Effector memory CD4-positive, alpha-beta T cell (primary cell): ENCODE measurements around the gene MTCL1.

ENCODE experiments used
- DNase-seq, 3 donors: peaks; one replicate each; pipeline ENCODE4 v3.0.0-alpha.2; 2020
- H3K27ac ChIP-seq: 2 replicates; pipeline ENCODE4 v1.7.0; 2013; ENCODE audit warnings: mild to moderate bottlenecking, low read length, moderate library complexity; ENCODE audit not compliant: insufficient read depth, poor library complexity, severe bottlenecking
- H3K27me3 ChIP-seq: replicated peaks from 2 replicates; pipeline ENCODE4 v1.7.0; 2013; ENCODE audit warnings: mild to moderate bottlenecking, low read length; ENCODE audit not compliant: insufficient read depth, control insufficient read depth, poor library complexity, severe bottlenecking
- H3K36me3 ChIP-seq: 2 replicates; pipeline ENCODE4 v1.7.0; 2013; ENCODE audit warnings: mild to moderate bottlenecking, low read length, moderate library complexity; ENCODE audit not compliant: control insufficient read depth, insufficient read depth
- H3K4me1 ChIP-seq: 2 replicates; pipeline ENCODE4 v1.7.0; 2013; ENCODE audit warnings: low read length, mild to moderate bottlenecking; ENCODE audit not compliant: control insufficient read depth, insufficient read depth, poor library complexity, severe bottlenecking
- H3K4me3 ChIP-seq: 2 replicates; pipeline ENCODE4 v1.7.0; 2013; ENCODE audit warnings: low read length, low read depth, mild to moderate bottlenecking; ENCODE audit not compliant: insufficient read depth, poor library complexity, severe bottlenecking
- H3K9me3 ChIP-seq: 2 replicates; pipeline ENCODE4 v1.7.0; 2013; ENCODE audit warnings: mild to moderate bottlenecking, low read length, moderate library complexity; ENCODE audit not compliant: control insufficient read depth

The MTCL1 gene

DNA sequence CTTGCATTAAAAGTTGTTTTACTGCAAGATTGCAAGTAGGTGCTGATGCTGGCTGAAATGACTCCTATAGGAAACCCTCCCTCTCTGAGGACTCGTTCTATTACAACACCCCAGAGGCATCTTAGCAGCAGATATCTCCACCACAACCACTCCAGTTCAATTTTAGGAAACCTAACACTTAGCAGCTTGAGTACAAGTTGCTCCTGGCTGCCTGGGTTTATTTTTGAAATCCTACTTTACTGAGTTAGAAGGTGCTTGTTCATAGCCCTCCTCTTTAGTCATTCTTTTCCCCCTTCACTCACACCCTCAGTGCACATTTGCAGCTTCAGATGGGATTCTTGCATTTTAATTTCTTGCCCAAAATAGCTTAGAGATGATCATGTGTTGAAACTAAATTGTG lies 111.5 kb downstream of the MTCL1 start:
- no peak overlapping the region for H3K4me3 ChIP-seq
- H3K36me3 ChIP-seq, result no peaks in the 10 kb centered on the region
- no peak overlapping the region for H3K27ac ChIP-seq
- DNase-seq, result no peak
- H3K9me3 ChIP-seq, result no peaks in the 10 kb centered on the region
- H3K4me1 ChIP-seq, result no peaks in the 10 kb centered on the region
- no peaks in the 10 kb centered on the region for H3K27me3 ChIP-seq

DNA sequence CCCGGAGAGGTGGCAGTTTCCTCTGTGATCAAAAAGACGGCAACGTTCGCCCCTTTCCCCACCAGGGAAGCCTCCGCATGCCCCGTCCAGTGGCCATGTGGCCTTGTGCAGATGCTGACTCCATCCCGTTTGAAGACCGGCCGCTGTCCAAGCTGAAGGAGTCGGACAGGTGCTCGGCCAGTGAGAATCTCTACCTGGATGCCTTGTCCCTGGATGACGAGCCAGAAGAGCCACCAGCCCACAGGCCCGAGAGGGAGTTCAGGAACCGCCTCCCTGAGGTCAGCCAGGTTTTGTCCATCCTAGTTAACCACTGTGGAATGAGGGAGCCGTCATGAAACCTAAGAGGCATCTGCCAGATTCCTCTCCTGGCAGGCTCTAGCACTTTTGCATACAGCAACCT lies 113.6 kb downstream of the MTCL1 start:
- no peaks in the 10 kb centered on the region for H3K9me3 ChIP-seq
- no peak for DNase-seq
- H3K36me3 ChIP-seq, result no peaks in the 10 kb centered on the region
- H3K27me3 ChIP-seq, result no peaks in the 10 kb centered on the region
- no peak overlapping the region for H3K4me3 ChIP-seq
- no peak overlapping the region for H3K27ac ChIP-seq
- no peaks in the 10 kb centered on the region for H3K4me1 ChIP-seq

DNA sequence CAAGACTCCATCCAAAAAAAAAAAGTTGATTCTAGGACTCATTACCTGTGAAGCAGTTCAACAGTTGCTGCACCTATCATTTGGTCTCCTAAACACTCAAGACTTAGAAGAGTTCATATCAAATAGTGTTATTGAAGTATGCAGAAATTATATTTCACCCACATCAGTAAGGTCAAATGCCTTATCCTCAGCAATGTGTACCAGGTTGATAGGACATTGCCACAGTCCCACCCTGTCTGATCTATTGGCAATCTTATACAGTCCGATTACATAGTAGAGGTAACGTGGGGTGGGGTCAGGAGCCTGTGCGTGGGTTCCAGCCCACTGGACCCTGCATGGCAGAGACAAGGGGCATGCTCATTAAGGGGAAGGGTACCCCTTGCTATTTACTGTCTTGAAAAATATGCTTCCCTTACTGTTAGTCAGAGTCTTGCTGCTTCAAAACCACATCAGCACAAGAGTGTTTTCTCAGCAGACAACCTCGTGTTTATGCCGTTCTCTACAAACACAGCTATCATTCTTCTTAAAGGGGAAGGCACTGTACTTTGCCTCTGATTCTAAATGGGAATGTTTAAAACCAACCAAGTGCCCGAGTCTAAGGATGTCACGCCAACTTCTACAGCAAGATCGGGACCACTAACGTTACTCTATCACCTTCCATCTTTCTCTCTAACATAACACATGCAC lies 115.2 kb downstream of the MTCL1 start:
- no peak for DNase-seq
- H3K27me3 ChIP-seq, result no peaks in the 10 kb centered on the region
- no peaks in the 10 kb centered on the region for H3K9me3 ChIP-seq
- H3K4me3 ChIP-seq, result no peak overlapping the region
- H3K27ac ChIP-seq, result no peak overlapping the region
- H3K4me1 ChIP-seq, result no peaks in the 10 kb centered on the region
- H3K36me3 ChIP-seq, result no peaks in the 10 kb centered on the region

DNA sequence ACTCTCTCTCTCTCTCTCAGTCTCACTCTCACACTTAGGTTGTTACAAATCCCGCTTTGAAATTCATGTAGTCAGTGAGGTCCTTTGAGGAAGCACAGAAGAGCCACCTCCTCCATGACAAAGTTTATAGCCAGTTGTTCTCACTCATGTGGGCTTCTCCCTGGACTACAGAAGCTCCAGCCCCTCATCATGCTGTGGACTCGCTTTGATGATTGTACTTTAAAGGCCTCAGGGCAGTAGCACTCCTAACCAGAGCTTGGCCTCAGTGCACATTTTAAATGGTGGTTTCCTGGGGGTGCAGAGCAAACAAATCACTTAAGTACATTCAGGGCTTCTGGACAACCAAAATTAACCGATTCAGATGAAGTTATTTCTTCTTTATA lies 115.7 kb downstream of the MTCL1 start:
- no peaks in the 10 kb centered on the region for H3K9me3 ChIP-seq
- DNase-seq, result no peak
- no peak overlapping the region for H3K4me3 ChIP-seq
- no peaks in the 10 kb centered on the region for H3K36me3 ChIP-seq
- H3K27ac ChIP-seq, result no peak overlapping the region
- H3K27me3 ChIP-seq, result no peaks in the 10 kb centered on the region
- H3K4me1 ChIP-seq, result no peaks in the 10 kb centered on the region

DNA sequence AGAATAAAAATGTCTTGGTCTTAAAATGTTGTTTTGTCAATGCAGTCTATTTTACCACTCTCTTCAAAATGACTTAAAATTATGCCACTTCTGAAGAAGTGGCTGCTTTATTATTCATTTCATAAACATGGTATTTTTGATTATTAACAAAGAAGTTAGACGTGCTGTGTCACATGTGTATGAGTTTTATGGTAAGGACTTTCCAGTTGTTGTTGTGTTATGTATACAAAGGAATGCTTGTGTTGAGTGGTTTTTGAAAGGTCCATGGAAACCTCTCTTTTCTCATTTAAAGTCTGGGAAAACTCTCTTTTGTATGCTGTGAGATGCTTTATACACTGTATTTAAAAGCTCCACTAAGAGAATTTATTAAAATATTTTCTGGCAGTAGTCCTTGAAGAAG lies 116.2 kb downstream of the MTCL1 start:
- Histone ChIP-seq H3K4me3 (no peak overlapping the region), H3K27me3 (no peaks in the 10 kb centered on the region), H3K9me3 (no peaks in the 10 kb centered on the region), H3K27ac (no peak overlapping the region), H3K36me3 (no peaks in the 10 kb centered on the region), H3K4me1 (no peaks in the 10 kb centered on the region)
- no peak for DNase-seq

DNA sequence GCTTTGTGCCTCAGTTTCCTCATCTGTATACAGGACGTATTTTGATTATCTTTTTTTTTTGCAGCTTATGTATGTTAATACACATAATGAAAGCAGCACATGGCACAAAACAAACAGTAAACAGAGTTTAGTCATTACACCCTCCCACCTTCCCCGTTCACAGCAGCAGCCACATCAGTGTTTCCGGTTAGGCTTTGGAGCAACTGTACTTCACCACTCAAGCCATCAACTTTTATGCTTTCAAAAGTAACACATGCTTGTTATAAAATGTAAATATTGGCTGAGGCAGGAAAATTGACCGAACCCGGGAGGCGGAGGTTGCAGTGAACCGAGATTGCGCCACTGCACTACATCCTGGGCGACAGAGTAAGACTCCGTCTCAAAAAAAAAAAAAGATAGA lies 117.3 kb downstream of the MTCL1 start:
- H3K9me3 ChIP-seq, result no peaks in the 10 kb centered on the region

DNA sequence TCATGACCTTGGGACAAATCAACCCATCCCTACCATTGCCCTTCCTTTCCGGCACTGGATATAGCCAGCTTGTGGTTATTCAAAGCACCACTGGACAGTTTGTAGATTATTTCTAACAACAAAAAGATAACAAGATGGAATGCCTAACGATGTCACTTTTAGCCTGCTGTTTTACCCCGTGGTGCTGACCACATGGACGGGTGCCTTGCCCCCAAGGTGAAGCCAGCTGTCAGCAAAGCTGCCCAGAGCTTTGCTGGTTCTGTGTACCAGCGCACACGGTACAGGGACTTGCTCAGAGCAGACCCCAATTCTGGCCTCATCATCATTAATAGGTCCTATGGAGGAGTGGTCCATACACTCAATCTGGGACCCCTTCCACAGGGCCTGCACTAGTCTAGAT lies 118.2 kb downstream of the MTCL1 start:
- no peak for DNase-seq
- Histone ChIP-seq H3K27me3 (no peaks in the 10 kb centered on the region), H3K36me3 (no peaks in the 10 kb centered on the region), H3K27ac (no peak overlapping the region), H3K9me3 (no peaks in the 10 kb centered on the region), H3K4me3 (no peak overlapping the region), H3K4me1 (no peaks in the 10 kb centered on the region)

More for the DNA sequence above, 117.3 kb downstream of the MTCL1 start:
- Histone ChIP-seq H3K27me3 (no peaks in the 10 kb centered on the region), H3K36me3 (no peaks in the 10 kb centered on the region), H3K4me3 (no peak overlapping the region), H3K27ac (no peak overlapping the region), H3K4me1 (no peaks in the 10 kb centered on the region)
- DNase-seq, result no peak

DNA sequence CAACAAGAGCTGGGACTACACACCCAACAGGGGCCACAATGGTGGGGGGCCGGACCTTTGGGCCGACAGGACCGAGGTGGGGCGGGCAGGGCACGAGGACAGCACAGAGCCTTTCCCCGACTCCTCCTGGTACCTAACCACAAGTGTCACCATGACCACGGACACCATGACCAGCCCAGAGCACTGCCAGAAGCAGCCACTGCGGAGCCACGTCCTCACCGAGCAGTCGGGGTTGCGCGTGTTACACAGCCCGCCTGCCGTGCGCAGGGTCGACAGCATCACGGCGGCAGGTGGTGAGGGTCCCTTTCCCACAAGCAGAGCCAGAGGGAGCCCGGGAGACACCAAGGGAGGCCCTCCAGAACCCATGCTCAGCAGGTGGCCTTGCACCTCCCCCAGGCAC lies 119.5 kb downstream of the MTCL1 start:
- Histone ChIP-seq H3K36me3 (no peaks in the 10 kb centered on the region), H3K27ac (no peak overlapping the region), H3K4me1 (no peaks in the 10 kb centered on the region), H3K9me3 (no peaks in the 10 kb centered on the region), H3K4me3 (no peak overlapping the region), H3K27me3 (no peaks in the 10 kb centered on the region)
- no peak for DNase-seq

DNA sequence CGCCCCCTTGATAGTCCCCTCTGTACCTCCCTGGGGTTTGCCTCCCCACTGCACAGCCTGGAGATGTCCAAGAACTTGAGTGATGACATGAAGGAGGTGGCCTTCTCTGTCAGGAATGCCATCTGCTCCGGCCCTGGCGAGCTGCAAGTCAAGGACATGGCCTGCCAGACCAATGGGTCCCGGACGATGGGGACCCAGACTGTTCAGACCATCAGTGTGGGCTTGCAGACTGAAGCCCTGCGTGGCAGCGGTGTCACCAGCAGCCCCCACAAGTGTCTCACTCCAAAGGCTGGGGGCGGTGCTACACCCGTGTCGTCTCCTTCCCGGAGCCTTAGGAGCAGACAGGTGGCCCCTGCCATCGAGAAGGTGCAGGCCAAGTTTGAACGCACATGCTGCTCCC lies 119.9 kb downstream of the MTCL1 start:
- H3K4me3 ChIP-seq, result no peak overlapping the region
- no peaks in the 10 kb centered on the region for H3K36me3 ChIP-seq
- H3K27ac ChIP-seq, result no peak overlapping the region
- no peak for DNase-seq
- H3K4me1 ChIP-seq, result no peaks in the 10 kb centered on the region
- no peaks in the 10 kb centered on the region for H3K9me3 ChIP-seq
- H3K27me3 ChIP-seq, result no peaks in the 10 kb centered on the region

DNA sequence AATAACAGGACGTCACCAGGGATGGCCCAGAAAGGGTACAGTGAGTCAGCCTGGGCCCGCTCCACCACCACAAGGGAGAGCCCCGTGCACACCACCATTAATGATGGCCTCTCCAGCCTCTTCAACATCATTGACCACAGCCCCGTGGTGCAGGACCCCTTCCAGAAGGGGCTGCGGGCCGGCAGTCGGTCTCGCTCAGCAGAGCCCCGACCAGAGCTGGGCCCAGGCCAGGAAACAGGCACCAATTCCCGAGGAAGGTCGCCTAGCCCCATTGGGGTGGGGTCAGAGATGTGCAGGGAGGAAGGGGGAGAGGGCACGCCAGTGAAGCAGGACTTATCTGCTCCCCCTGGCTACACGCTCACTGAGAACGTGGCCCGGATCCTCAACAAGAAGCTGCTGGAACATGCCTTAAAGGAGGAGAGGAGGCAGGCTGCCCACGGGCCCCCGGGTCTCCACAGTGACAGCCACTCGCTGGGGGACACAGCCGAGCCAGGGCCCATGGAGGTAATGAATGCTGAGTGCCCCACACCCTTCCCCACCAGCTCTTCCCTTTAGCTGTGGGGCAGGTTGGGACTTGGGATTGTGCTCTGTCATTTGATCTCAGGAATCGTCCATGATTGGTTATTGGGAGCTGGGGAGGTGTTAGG lies 120.5 kb downstream of the MTCL1 start:
- Histone ChIP-seq H3K9me3 (no peaks in the 10 kb centered on the region), H3K27ac (no peak overlapping the region), H3K36me3 (no peaks in the 10 kb centered on the region), H3K27me3 (no peaks in the 10 kb centered on the region), H3K4me1 (no peaks in the 10 kb centered on the region), H3K4me3 (no peak overlapping the region)
- DNase-seq, result no peak
